HepG2 (cell line): ENCODE measurements around the gene CBFA2T2. TPM values are rescaled to one million over a fixed set of nuclear protein-coding genes. Genes with fewer than 3 reads are reported as not detected.

Experiments used
- ATAC-seq: fragments of 200-7000 bp; cut with Tn5 transposase; 3 replicates; pipeline ENCODE4 v1.9.1; 2020; ENCODE audit warnings: mild to moderate bottlenecking, moderate library complexity
- BruUV-seq: library from RNA; stranded (reverse); fragments of 400-500 nt; replicated peaks from 2 replicates; lab custom pipeline; 2021; lab: Mats Ljungman, UMichigan
- CTCF ChIA-PET: fragments of 300-600 bp; formaldehyde crosslinking; extraction: SDS; loops from one replicate; lab custom pipeline; 2021; ENCODE audit warnings: low total read pairs, inconsistent platforms, low intra/inter-chr PET ratio; lab: Yijun Ruan, JAX
- POLR2A ChIA-PET: fragments of 350-600 bp; sonication (Branson Sonifier 250); formaldehyde crosslinking; loops from one replicate; lab custom pipeline; 2020; ENCODE audit warnings: antibody characterized with exemption, inconsistent platforms; lab: Yijun Ruan, JAX
- DNase-seq: peaks from one replicate; pipeline ENCODE4 v3.0.0-alpha.2; 2015; ENCODE audit warnings: low spot score
- FAIRE-seq: peaks from 3 replicates; lab custom pipeline; 2011; peaks lifted over from hg19 to GRCh38; lab: Jason Lieb, UNC
- H2AFZ ChIP-seq: one replicate; pipeline ENCODE4 v1.6.1; 2011; ENCODE audit warnings: low read length, inconsistent platforms
- H3K27ac ChIP-seq: fragments of 300-600 bp; 3 replicates; pipeline ENCODE4 v1.8.0; 2011; ENCODE audit warnings: mixed run types, mild to moderate bottlenecking, mixed read lengths, low read length, inconsistent platforms; ENCODE audit not compliant: insufficient read depth; ENCODE audit errors: extremely low read length
- H3K27me3 ChIP-seq, 2 experiments: fragments of 200-600 bp in 1 of 2; 2 replicates in 1 of 2; 3 replicates in 1 of 2; pipeline versions ENCODE4 v1.6.0 to v1.8.0; 2011; ENCODE audit warnings: low read length in 2 of 2, mild to moderate bottlenecking in 2 of 2, moderate library complexity in 2 of 2, inconsistent platforms in 1 of 2; ENCODE audit not compliant: insufficient read depth in 2 of 2, control insufficient read depth in 1 of 2
- H3K36me3 ChIP-seq, 2 experiments: fragments of 200-600 bp in 1 of 2; replicated peaks in 1 of 2; 2 replicates in 1 of 2; 3 replicates in 1 of 2; pipeline versions ENCODE4 v1.5.1 to v1.8.0; 2011; ENCODE audit warnings: low read length in 2 of 2, inconsistent platforms in 1 of 2; ENCODE audit not compliant: insufficient read depth in 2 of 2, control insufficient read depth in 1 of 2
- H3K4me1 ChIP-seq: 2 replicates; pipeline ENCODE4 v1.5.1; 2012; ENCODE audit warnings: low read length, inconsistent platforms; ENCODE audit not compliant: insufficient read depth
- H3K4me2 ChIP-seq: 2 replicates; pipeline ENCODE4 v1.6.0; 2011; ENCODE audit warnings: low read depth, low read length, inconsistent platforms
- H3K4me3 ChIP-seq, 3 experiments: fragments of 200-600 bp in 1 of 3; sonication (generic), shearing (Covaris generic) in 1 of 3; replicated peaks in 1 of 3; 2 replicates each; pipeline ENCODE4 v1.5.1; 2011 to 2016; ENCODE audit warnings: low read length in 3 of 3, inconsistent platforms in 2 of 3, low read depth in 2 of 3, mild to moderate bottlenecking in 2 of 3, control low read depth in 1 of 3, mixed read lengths in 1 of 3; ENCODE audit not compliant: insufficient read depth in 1 of 3
- H3K79me2 ChIP-seq: one replicate; pipeline ENCODE4 v1.6.1; 2011; ENCODE audit warnings: low read length, inconsistent platforms; ENCODE audit not compliant: insufficient read depth
- H3K9ac ChIP-seq: 2 replicates; pipeline ENCODE4 v1.6.0; 2011; ENCODE audit warnings: mild to moderate bottlenecking, low read depth, low read length, inconsistent platforms; ENCODE audit not compliant: insufficient read depth
- H3K9me3 ChIP-seq: 2 replicates; pipeline ENCODE4 v1.5.1; 2012; ENCODE audit warnings: mild to moderate bottlenecking, low read length
- H4K20me1 ChIP-seq: 2 replicates; pipeline ENCODE4 v1.6.0; 2011; ENCODE audit warnings: inconsistent platforms, mild to moderate bottlenecking, low read length, moderate library complexity; ENCODE audit not compliant: insufficient read depth
- GATAD1 ChIP-seq: IDR thresholded peaks from 2 replicates; pipeline ENCODE4 v1.6.1; 2016; ENCODE audit warnings: missing genetic modification reagents, missing compliant biosample characterization
- HOXA5 ChIP-seq: sonication (generic); formaldehyde crosslinking; IDR thresholded peaks from 2 replicates; pipeline ENCODE4 v1.4.0; 2020; ENCODE audit warnings: missing genetic modification reagents
- MXD1 ChIP-seq: sonication (generic); formaldehyde crosslinking; IDR thresholded peaks from 2 replicates; pipeline ENCODE4 v1.4.0; 2020; ENCODE audit warnings: mild to moderate bottlenecking, missing genetic modification reagents
- USF2 ChIP-seq, 2 experiments: sonication (generic) in 1 of 2; formaldehyde crosslinking in 1 of 2; IDR thresholded peaks; 2 replicates each; pipeline versions ENCODE4 v1.5.1 to v1.6.1; 2011 to 2020; ENCODE audit warnings: borderline replicate concordance in 1 of 2, low read depth in 1 of 2, low read length in 1 of 2, mild to moderate bottlenecking in 1 of 2, missing genetic modification reagents in 1 of 2, moderate library complexity in 1 of 2
- ZNF121 ChIP-seq: sonication (generic); formaldehyde crosslinking; IDR thresholded peaks from 2 replicates; pipeline ENCODE4 v1.5.0; 2020; ENCODE audit warnings: mild to moderate bottlenecking, missing genetic modification reagents
- ZNF280D ChIP-seq: sonication (generic); formaldehyde crosslinking; IDR thresholded peaks from 2 replicates; pipeline ENCODE4 v1.5.1; 2020; ENCODE audit warnings: mild to moderate bottlenecking, missing genetic modification reagents
- ZNF501 ChIP-seq: sonication (generic); formaldehyde crosslinking; IDR thresholded peaks from 2 replicates; pipeline ENCODE4 v1.5.1; 2020; ENCODE audit warnings: mild to moderate bottlenecking, moderate library complexity, missing genetic modification reagents
- ZNF549 ChIP-seq: sonication (generic); formaldehyde crosslinking; IDR thresholded peaks from 2 replicates; pipeline ENCODE4 v1.5.0; 2020; ENCODE audit warnings: missing genetic modification reagents
- ZNF597 ChIP-seq: sonication (generic); formaldehyde crosslinking; IDR thresholded peaks from 2 replicates; pipeline ENCODE4 v1.5.0; 2020; ENCODE audit warnings: missing genetic modification reagents
- ZNF749 ChIP-seq: sonication (generic); formaldehyde crosslinking; IDR thresholded peaks from 2 replicates; pipeline ENCODE4 v1.8.0; 2022; ENCODE audit warnings: mild to moderate bottlenecking, missing genetic modification reagents, moderate library complexity, borderline replicate concordance
- WGBS: methylation state at CpG from one replicate; pipeline ENCODE4 v1.1.6; 2017; ENCODE audit warnings: low lambda C conversion rate; 5-methylcytosine and 5-hydroxymethylcytosine counted together
- in situ Hi-C: cut with HindIII; loops from 2 replicates; pipeline ENCODE4 v1.10.0; 2017; ENCODE audit warnings: low pct_unique_long_range_greater_than_20kb; ENCODE audit not compliant: extremely low pct_ligation_motif_present
- intact Hi-C: fragments of 100-400 bp; cut with micrococcal nuclease; formaldehyde crosslinking; loops from one replicate; pipeline ENCODE4 v1.10.0; 2022; ENCODE audit not compliant: unreplicated experiment
- polyA plus RNA-seq, 8 experiments: library from polyadenylated mRNA; depleted of rRNA in 3 of 8; stranded (reverse) in 7 of 8; unstranded in 1 of 8; fragments of >200 nt; fragmentation: Illumina TruSeq in 4 of 8; extraction: Trizol in 4 of 8; gene quantifications; 2 replicates each; pipeline versions ENCODE4 v1.2.1 to v1.2.3, GENCODE V29; 2011 to 2016; ENCODE audit warnings: low read depth in 4 of 8, missing spikeins in 1 of 8, mixed read lengths in 1 of 8; ENCODE audit not compliant: insufficient read depth in 1 of 8
- total RNA-seq, 5 experiments: library from RNA; depleted of rRNA; stranded (reverse); fragments of >200 nt; fragmentation: Illumina TruSeq; extraction: Trizol; gene quantifications; 2 replicates each; pipeline ENCODE4 v1.2.3, GENCODE V29; 2016; ENCODE audit warnings: low read depth in 1 of 5
- TF ChIP-seq, protein P1 (sequence below): sonication (generic); formaldehyde crosslinking; IDR thresholded peaks from 2 replicates; pipeline ENCODE4 v1.4.0; 2020; ENCODE audit warnings: missing genetic modification reagents, borderline replicate concordance

CBFA2T2 gene
- total and polyA plus RNA-seq, 2 of the 13 experiments (the other 11 are each of a cell fraction or from before 2014, with no cell fraction given): 6.3 to 21.2 TPM

DNA sequence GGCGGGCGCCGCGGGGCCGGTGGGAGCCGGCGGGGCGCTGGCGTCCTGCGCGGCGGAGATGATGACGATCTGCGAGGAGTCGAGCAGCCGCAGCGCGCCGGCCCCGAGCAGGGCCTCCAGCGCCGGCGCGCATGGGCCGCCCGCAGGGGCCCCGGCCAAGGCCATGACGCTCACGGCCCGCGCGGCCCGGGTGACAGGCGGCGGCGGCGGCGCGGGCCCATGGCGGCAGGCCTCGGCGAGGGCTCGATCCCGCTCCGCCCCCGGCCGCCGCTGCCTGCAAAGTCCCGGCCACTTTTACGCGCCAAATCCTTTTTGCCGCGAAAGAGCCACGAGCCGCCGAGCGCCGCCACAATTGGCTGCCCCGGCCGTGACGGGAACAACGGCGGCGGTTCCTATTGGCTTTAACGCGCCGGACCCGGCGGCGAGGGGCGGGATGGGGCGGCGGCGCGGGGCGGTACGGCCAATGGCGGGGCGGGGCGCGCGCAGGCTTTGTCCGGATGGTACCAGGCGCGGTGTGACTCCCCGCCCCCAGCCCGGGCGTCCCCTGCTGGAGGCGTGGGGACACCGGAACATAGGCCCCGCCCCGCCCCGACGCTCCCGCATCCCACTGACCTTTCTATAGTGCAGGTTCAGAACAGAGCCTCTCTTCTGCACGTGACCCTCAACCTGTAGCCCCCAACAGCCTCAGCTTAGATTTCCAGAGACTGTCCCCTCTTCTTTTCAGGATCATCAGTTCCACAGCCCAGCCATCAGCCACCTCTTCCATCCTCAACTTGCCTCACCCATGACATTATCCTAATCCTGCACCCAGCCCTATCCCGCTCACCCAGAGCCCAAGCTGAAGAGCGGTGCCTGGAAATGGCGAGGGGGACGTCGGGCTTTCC, 196.4 kb downstream of the CBFA2T2 start, which contains the start of gene E2F1:
TSS of gene E2F1 (minus strand) at position 286 of the 884 bp plus-strand sequence. CDS start at position 165, 121 bp downstream.
- Histone ChIP-seq H3K27ac (peak within 1 kb of the TSS; percentile 56), H4K20me1 (no peaks in the 10 kb centered on the region), H3K4me3 (peak within 1 kb of the TSS; percentile 58 to 82 (median 65)), H3K9me3 (no peaks in the 10 kb centered on the region), H3K9ac (peak within 1 kb of the TSS; percentile 69), H3K4me1 (peaks cover 63% of the 10 kb centered on the region), H3K36me3 (no peaks in the 10 kb centered on the region), H2AFZ (peak within 1 kb of the TSS; percentile 87), H3K79me2 (peaks cover 21% of the 10 kb centered on the region), H3K4me2 (peak within 1 kb of the TSS; percentile 99), H3K27me3 (no peaks in the 10 kb centered on the region)
- WGBS: 6% methylated on average over 30 of the region's 101 CpGs
- BruUV-seq: no TSS peak
- peak; percentile 94 for DNase-seq
- intact Hi-C loops (loop anchor here (2.0 to 5.0 kb wide), 3 partner anchors 16 to 126 kb away; partner anchors contain the start of gene CHMP4B), in situ Hi-C loops (no loop called here)
- POLR2A ChIA-PET: interaction anchor here (1.4 to 2.5 kb wide), 3 partner anchors 11 to 46 kb away, joined by 5 to 17 read pairs (median 14); partner anchors contain the start of genes NECAB3 and ZNF341
- CTCF ChIA-PET: interaction anchor here (0.6 kb wide), 1 partner anchor 33 kb away, joined by 3 read pairs; no protein-coding TSS in a partner anchor
- no peak for FAIRE-seq
- ATAC-seq: peak; percentile 91
- TF ChIP-seq ZNF749 (CRISPR knock-in tag) (peak; percentile 98), ZNF501 (CRISPR knock-in tag) (no peak), ZNF121 (CRISPR knock-in tag) (no peak; the same call in 1 of the 2 replicates), ZNF549 (CRISPR knock-in tag) (no peak), HOXA5 (CRISPR knock-in tag) (peak; percentile 84; the same call in 1 of the 2 replicates), MXD1 (CRISPR knock-in tag) (peak; percentile 93), ZNF597 (CRISPR knock-in tag) (no peak), GATAD1 (CRISPR knock-in tag) (peak; percentile 79), ZNF280D (CRISPR knock-in tag) (peak; percentile 46; the same call in 1 of the 2 replicates), USF2 (IDR thresholded peaks at IDR 0.05; ENCODE audit: low read depth, low read length) (peak; percentile 46), USF2 (CRISPR knock-in tag; IDR thresholded peaks at IDR 0.05; ENCODE audit: borderline replicate concordance) (peak; percentile 77)
- TF ChIP-seq, protein P1, sequence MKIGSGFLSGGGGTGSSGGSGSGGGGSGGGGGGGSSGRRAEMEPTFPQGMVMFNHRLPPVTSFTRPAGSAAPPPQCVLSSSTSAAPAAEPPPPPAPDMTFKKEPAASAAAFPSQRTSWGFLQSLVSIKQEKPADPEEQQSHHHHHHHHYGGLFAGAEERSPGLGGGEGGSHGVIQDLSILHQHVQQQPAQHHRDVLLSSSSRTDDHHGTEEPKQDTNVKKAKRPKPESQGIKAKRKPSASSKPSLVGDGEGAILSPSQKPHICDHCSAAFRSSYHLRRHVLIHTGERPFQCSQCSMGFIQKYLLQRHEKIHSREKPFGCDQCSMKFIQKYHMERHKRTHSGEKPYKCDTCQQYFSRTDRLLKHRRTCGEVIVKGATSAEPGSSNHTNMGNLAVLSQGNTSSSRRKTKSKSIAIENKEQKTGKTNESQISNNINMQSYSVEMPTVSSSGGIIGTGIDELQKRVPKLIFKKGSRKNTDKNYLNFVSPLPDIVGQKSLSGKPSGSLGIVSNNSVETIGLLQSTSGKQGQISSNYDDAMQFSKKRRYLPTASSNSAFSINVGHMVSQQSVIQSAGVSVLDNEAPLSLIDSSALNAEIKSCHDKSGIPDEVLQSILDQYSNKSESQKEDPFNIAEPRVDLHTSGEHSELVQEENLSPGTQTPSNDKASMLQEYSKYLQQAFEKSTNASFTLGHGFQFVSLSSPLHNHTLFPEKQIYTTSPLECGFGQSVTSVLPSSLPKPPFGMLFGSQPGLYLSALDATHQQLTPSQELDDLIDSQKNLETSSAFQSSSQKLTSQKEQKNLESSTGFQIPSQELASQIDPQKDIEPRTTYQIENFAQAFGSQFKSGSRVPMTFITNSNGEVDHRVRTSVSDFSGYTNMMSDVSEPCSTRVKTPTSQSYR (CRISPR knock-in tag): peak; percentile 56; the same call in 1 of the 2 replicates
